ENCODE results near the gene AKT1. TPM values are rescaled to one million over a fixed set of nuclear protein-coding genes. Genes with fewer than 3 reads are reported as not detected.

Gene AKT1
- total and polyA plus RNA-seq, 2 of the 13 experiments (the other 11 are each of a cell fraction or from before 2014, with no cell fraction given) = 96.2 to 116 TPM

- TF ChIP-seq ZNF737 (CRISPR knock-in tag; IDR thresholded peaks at IDR 0.05; ENCODE audit: borderline replicate concordance) = no peak
- TF ChIP-seq SMYD3 (CRISPR knock-in tag; IDR thresholded peaks at IDR 0.05) = no peak
- TF ChIP-seq ARID4A (CRISPR knock-in tag; IDR thresholded peaks at IDR 0.05; ENCODE audit: borderline replicate concordance) = no peak; the same call in 1 of the 2 replicates
- no peak for TF ChIP-seq GTF2F1 (IDR thresholded peaks at IDR 0.05; ENCODE audit: low read length)
- peak; percentile 73 for TF ChIP-seq MED1 (CRISPR knock-in tag; IDR thresholded peaks at IDR 0.05)
- TF ChIP-seq ATF2 (CRISPR knock-in tag; IDR thresholded peaks at IDR 0.05) = no peak; the same call in 1 of the 2 replicates
- peak; percentile 22; the same call in 1 of the 2 replicates for TF ChIP-seq ZNF143 (CRISPR knock-in tag; IDR thresholded peaks at IDR 0.05)
- no peak for TF ChIP-seq PRMT3 (CRISPR knock-in tag; IDR thresholded peaks at IDR 0.05; ENCODE audit: borderline replicate concordance, low read depth)
- no peak for TF ChIP-seq ATM (IDR thresholded peaks at IDR 0.05; ENCODE audit: borderline replicate concordance)
- no peak for TF ChIP-seq ZNF512 (CRISPR knock-in tag; IDR thresholded peaks at IDR 0.05)
- TF ChIP-seq MAX (IDR thresholded peaks at IDR 0.05) = no peak
- 0 out of 2 replicates have a peak, but pooled peaks have one; percentile 21 for TF ChIP-seq ZNF609 (CRISPR knock-in tag; IDR thresholded peaks at IDR 0.05; ENCODE audit: borderline replicate concordance)
- no peak for TF ChIP-seq PHF8 (CRISPR knock-in tag; IDR thresholded peaks at IDR 0.05)
- no peak for TF ChIP-seq NRL (CRISPR knock-in tag; IDR thresholded peaks at IDR 0.05; ENCODE audit: borderline replicate concordance)
Observed at GRCh38 chr14:104726600-104727451, 68.7 kb downstream of the AKT1 start (continued).
